Naive thymus-derived CD4-positive, alpha-beta T cell (primary cell): ENCODE measurements around the gene KIAA0825. TPM values are rescaled to one million over a fixed set of nuclear protein-coding genes. Genes with fewer than 3 reads are reported as not detected.

Source experiments
- ATAC-seq: fragments of 150-1000 bp; cut with Tn5 transposase; 2 replicates; pipeline ENCODE4 v1.10.0; 2021; ENCODE audit warnings: mild to moderate bottlenecking, moderate library complexity
- CTCF ChIA-PET: fragments of 350-600 bp; sonication (Branson Sonifier 250); formaldehyde crosslinking; loops from one replicate; lab custom pipeline; 2021; ENCODE audit warnings: antibody characterized with exemption; lab: Charles Lee
- POLR2A ChIA-PET: fragments of 350-600 bp; sonication (Branson Sonifier 250); formaldehyde crosslinking; loops from one replicate; lab custom pipeline; 2021; ENCODE audit warnings: antibody characterized with exemption, inconsistent platforms; lab: Charles Lee
- DNase-seq, 9 donors: peaks; one replicate each; pipeline versions ENCODE4 v3.0.0 to v3.0.0-alpha.2; 2020 to 2022; ENCODE audit warnings: mixed read lengths in 1 of 9
- H3K27ac ChIP-seq: one replicate; pipeline ENCODE4 v1.7.0; 2013; ENCODE audit warnings: mild to moderate bottlenecking, low read depth, low read length, moderate library complexity
- H3K27me3 ChIP-seq, 2 donors: one replicate each; pipeline ENCODE4 v1.7.0; 2013; ENCODE audit warnings: low read length in 2 of 2, mild to moderate bottlenecking in 2 of 2, moderate library complexity in 2 of 2; ENCODE audit not compliant: control insufficient read depth in 2 of 2, insufficient read depth in 2 of 2
- H3K36me3 ChIP-seq, 3 experiments: 1 replicate in 2 of 3; 2 replicates in 1 of 3; pipeline ENCODE4 v1.7.0; 2013; ENCODE audit warnings: low read length in 3 of 3, mild to moderate bottlenecking in 3 of 3, moderate library complexity in 1 of 3; ENCODE audit not compliant: insufficient read depth in 3 of 3, control insufficient read depth in 2 of 3
- H3K4me1 ChIP-seq, 2 donors: one replicate each; pipeline ENCODE4 v1.7.0; 2013; ENCODE audit warnings: low read length in 2 of 2, mild to moderate bottlenecking in 2 of 2, moderate library complexity in 1 of 2; ENCODE audit not compliant: control insufficient read depth in 2 of 2, insufficient read depth in 2 of 2
- H3K4me3 ChIP-seq: 2 replicates; pipeline ENCODE4 v1.7.0; 2013; ENCODE audit warnings: mild to moderate bottlenecking, low read length
- H3K9me3 ChIP-seq, 3 experiments: 1 replicate in 2 of 3; 2 replicates in 1 of 3; pipeline ENCODE4 v1.7.0; 2013; ENCODE audit warnings: low read length in 3 of 3; ENCODE audit not compliant: control insufficient read depth in 2 of 3
- H3K27ac Mint-ChIP-seq, 9 donors: one replicate each; pipeline ENCODE4 v1.8.0; 2020 to 2022; ENCODE audit warnings: mixed read lengths in 9 of 9, mild to moderate bottlenecking in 8 of 9, moderate library complexity in 5 of 9, inconsistent platforms in 2 of 9
- H3K27me3 Mint-ChIP-seq, 5 donors: one replicate each; pipeline ENCODE4 v1.8.0; 2021 to 2022; ENCODE audit warnings: mixed read lengths in 5 of 5, mild to moderate bottlenecking in 1 of 5
- H3K36me3 Mint-ChIP-seq, 5 donors: one replicate each; pipeline ENCODE4 v1.8.0; 2020 to 2022; ENCODE audit warnings: mixed read lengths in 5 of 5, mild to moderate bottlenecking in 3 of 5, inconsistent platforms in 1 of 5
- H3K4me1 Mint-ChIP-seq, 7 donors: one replicate each; pipeline ENCODE4 v1.8.0; 2020 to 2022; ENCODE audit warnings: mixed read lengths in 7 of 7, mild to moderate bottlenecking in 3 of 7, inconsistent platforms in 1 of 7
- H3K4me3 Mint-ChIP-seq, 10 donors: one replicate each; pipeline ENCODE4 v1.8.0; 2020 to 2022; ENCODE audit warnings: mild to moderate bottlenecking in 10 of 10, mixed read lengths in 10 of 10, moderate library complexity in 6 of 10, inconsistent platforms in 2 of 10
- H3K9me3 Mint-ChIP-seq, 11 donors: one replicate each; pipeline ENCODE4 v1.8.0; 2020 to 2022; ENCODE audit warnings: mixed read lengths in 11 of 11, mild to moderate bottlenecking in 4 of 11, inconsistent platforms in 1 of 11, moderate library complexity in 1 of 11
- intact Hi-C, 2 donors: fragments of 100-400 bp; cut with micrococcal nuclease; formaldehyde crosslinking; loops; one replicate each; pipeline ENCODE4 v1.15.1; 2023
- polyA plus RNA-seq, 2 donors: library from polyadenylated mRNA; unstranded; fragments of 300-500 nt; fragmentation: Illumina TruSeq; gene quantifications; one replicate each; pipeline ENCODE4 v1.2.3, GENCODE V29; 2021
- total RNA-seq, 6 experiments: library from RNA in 5 of 6; stranded (reverse) in 5 of 6; gene quantifications; 1 replicate in 5 of 6; 2 replicates in 1 of 6; pipeline ENCODE4 v1.2.3 and lab custom pipeline; 2021 to 2026

Gene KIAA0825, protein sequence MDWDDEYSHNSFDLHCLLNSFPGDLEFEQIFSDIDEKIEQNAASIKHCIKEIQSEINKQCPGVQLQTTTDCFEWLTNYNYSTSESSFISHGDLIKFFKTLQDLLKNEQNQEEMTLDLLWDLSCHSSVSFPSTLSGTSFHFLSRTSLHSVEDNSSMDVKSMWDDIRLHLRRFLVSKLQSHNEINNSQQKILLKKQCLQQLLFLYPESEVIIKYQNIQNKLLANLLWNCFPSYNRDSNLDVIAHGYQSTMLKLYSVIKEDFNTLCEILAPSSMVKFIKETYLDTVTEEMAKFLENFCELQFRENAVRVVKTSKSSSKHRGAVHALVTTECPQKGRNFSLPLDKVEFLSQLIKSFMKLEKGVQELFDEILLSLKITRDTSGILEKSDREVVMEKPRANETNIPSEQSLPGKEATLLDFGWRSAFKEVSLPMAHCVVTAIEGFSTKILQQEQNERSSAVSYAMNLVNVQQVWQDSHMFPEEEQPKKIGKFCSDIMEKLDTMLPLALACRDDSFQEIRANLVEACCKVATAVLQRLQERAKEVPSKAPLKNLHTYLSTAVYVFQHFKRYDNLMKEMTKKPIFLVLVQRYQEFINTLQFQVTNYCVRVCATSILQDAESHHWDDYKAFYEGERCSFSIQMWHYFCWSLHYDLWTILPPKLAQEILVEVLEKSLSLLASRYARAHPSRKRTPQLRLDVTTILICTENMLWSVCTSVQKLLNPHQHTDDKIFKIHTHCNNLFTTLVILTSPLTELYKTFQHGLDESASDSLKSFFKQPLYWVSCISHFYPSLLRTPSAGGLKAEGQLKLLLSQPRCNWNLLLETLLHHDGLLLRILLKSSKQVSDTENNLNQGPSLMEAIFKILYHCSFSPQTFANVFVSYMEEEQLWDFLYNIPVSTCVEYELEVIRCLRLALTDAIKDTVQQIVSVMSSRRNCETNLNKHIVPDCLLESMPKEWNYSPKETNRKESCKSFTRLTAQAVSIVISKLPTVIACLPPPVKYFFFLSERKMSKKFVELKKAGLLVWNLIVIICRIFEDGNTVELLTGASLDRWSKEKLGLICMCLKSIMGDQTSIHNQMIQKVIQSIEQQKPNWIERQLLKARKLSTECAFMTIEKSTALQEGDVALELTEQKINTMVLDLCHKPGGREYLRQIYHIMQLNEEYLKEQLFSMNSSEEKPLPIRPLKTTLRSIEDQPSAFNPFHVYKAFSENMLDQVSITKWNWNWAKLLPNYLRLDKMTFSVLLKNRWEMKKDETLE (N-terminal part only)
- total RNA-seq (1 to 10 TPM; 1.2 to 3.2 (median 1.5) TPM), polyA plus RNA-seq (under 1 TPM; 0.38 to 0.68 TPM), total RNA-seq (lab: John Stamatoyannopoulos, UW) (5.0 reads per million, percentile 24 among the genes with 10 or more reads in this experiment)

DNA sequence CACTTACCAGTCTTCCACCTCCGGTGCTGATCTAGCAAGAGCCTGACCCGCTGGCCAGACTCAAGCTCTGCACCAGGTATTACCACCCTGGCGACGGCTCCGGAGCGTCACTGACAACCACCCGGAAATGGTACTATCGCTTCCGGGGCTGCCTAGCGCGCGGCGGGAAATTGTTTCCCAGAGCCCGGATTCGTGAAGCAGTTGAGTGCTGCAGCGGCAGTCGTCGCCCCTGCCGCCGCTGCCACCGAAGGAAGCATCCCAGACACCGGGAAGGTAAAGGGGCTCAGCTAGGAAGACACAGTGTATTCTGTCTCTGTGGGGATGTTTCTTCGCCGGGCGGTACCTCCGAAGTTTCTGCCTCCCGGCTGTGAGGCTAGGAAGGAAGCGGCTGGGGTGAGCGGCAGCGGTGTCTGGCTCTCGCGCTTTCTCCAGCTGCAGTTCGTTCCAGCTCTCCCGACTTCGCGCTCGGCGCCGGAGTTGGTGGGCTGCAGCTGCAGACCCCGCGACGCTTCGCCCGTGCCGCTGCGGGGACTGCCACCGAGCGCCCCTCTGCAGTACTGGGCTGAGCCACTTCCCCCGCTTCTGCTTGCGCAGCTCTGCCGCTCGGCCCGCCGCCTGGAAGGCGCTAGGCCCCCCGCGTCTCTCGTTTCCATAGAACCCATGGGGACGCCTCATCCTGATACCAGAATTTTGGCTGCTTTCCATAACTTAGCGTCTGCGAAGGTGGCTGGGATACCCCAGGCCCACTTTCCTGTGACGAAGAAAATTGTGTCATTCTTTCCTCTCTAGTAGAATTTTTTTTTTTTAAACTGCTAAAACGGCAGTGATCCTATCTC is at the start of gene KIAA0825, which contains the start of gene SLF1:
TSS of gene KIAA0825 (minus strand) at position 112 of the 836 bp plus-strand sequence. CDS start 81,478 bp downstream, outside the sequence.
TSS of gene SLF1 (plus strand) at position 177 of the 836 bp plus-strand sequence. CDS start 10,142 bp downstream, outside the sequence.
- H3K9me3 Mint-ChIP-seq = no peaks in the 10 kb centered on the region
- H3K4me1 Mint-ChIP-seq = peaks cover 18 to 47% (median 43%) of the 10 kb centered on the region in 7 donors

DNA sequence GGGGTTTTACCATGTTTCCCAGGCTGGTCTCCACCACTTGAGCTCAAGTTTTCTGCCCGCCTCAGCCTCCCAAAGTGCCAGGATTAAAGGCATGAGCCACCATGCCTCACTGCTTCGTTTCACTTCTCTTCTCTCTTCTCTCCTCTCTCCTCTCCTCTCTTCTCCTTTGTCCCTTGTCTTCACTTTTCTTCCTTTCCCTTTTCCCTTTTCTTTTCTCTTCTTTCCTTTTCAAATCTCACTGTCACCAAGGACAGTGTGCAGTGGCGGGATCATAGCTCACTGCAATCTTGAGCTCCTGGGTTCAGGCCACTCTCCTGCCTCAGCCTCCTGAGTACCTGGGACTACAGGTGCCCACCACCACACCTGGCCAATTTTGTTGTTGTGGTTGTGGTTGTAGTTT is 49.5 kb upstream of the KIAA0825 start:
- Histone ChIP-seq H3K27ac (no peak overlapping the region), H3K4me1 (no peaks in the 10 kb centered on the region), H3K4me3 (no peak overlapping the region), H3K36me3 (peaks cover 0 to 7% (median 7%) of the 10 kb centered on the region in 3 experiments), H3K27me3 (no peaks in the 10 kb centered on the region), H3K9me3 (no peaks in the 10 kb centered on the region)
- H3K36me3 Mint-ChIP-seq = peaks cover 14 to 47% (median 34%) of the 10 kb centered on the region in 5 donors
- H3K27me3 Mint-ChIP-seq = no peaks in the 10 kb centered on the region
- no peaks in the 10 kb centered on the region for H3K9me3 Mint-ChIP-seq
- intact Hi-C loops = no loop called here
- H3K4me1 Mint-ChIP-seq = peaks cover 0 to 2% (median 0%) of the 10 kb centered on the region in 7 donors
- peak overlapping the region in 1 of 9 donors; percentile 36 for H3K27ac Mint-ChIP-seq
- H3K4me3 Mint-ChIP-seq = no peak overlapping the region
- POLR2A ChIA-PET = no interaction called here
- ATAC-seq = no peak
- no peak for DNase-seq
- CTCF ChIA-PET = no interaction called here

More for the DNA sequence above, at the start of gene KIAA0825, which contains the start of gene SLF1:
- Histone ChIP-seq H3K4me3 (peak within 1 kb of the TSS; percentile 79), H3K9me3 (no peaks in the 10 kb centered on the region), H3K36me3 (peaks cover 0 to 4% (median 0%) of the 10 kb centered on the region in 3 experiments), H3K27me3 (no peaks in the 10 kb centered on the region), H3K4me1 (peaks cover 6 to 10% of the 10 kb centered on the region in 2 donors), H3K27ac (peak within 1 kb of the TSS; percentile 63)
- peak; percentile 69 to 86 (median 83) for DNase-seq
- ChIA-PET POLR2A (no interaction called here), CTCF (no interaction called here)
- peak; percentile 94 for ATAC-seq
- Mint-ChIP-seq H3K27me3 (no peaks in the 10 kb centered on the region), H3K27ac (peak within 1 kb of the TSS; percentile 30 to 96 (median 89)), H3K36me3 (peaks cover 0 to 3% (median 0%) of the 10 kb centered on the region in 5 donors), H3K4me3 (peak within 1 kb of the TSS; percentile 92 to 99 (median 96))
- intact Hi-C loops = loop anchor here (1.0 to 10.0 kb wide), 12 partner anchors 8 to 1346 kb away; partner anchors contain the start of genes ELL2 (in 2 of the 2), SKIC3 (in 2 of the 2) and ARSK (in 1 of the 2)

DNA sequence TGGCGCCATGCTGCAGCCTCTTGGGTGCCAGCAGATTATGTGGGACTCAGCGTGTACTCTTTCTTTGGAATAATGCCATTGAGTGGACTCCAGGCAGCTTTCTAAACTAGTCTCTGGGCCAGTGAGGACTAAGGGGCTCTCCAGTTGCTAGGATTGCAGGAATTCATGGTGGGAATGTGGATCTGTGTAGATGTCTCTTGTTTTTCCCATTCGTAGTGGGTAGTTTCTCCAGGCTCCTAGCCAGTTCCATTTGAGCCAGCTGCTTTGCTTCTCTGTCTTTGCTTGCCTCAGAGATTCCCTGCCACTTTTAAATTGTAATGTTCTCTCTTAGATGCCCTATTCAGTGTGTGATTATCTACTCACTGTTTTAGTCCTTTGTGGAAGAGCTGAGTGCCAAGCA is 42.7 kb upstream of the KIAA0825 start:
- H3K9me3 Mint-ChIP-seq = peaks cover 0 to 33% (median 28%) of the 10 kb centered on the region in 11 donors
- Histone ChIP-seq H3K27ac (no peak overlapping the region), H3K4me1 (no peaks in the 10 kb centered on the region), H3K4me3 (no peak overlapping the region), H3K36me3 (peaks cover 0 to 13% (median 13%) of the 10 kb centered on the region in 3 experiments), H3K27me3 (no peaks in the 10 kb centered on the region), H3K9me3 (peaks cover 0 to 13% (median 0%) of the 10 kb centered on the region in 3 experiments)
- H3K4me3 Mint-ChIP-seq = no peak overlapping the region
- ChIA-PET POLR2A (no interaction called here), CTCF (interaction anchor here (1.0 kb wide), 1 partner anchor 13 kb away, joined by 5 read pairs; no protein-coding TSS in a partner anchor)
- DNase-seq (no peak), ATAC-seq (no peak)
- no peaks in the 10 kb centered on the region for H3K27me3 Mint-ChIP-seq
- H3K4me1 Mint-ChIP-seq = peaks cover 0 to 8% (median 0%) of the 10 kb centered on the region in 7 donors
- no peak overlapping the region for H3K27ac Mint-ChIP-seq
- H3K36me3 Mint-ChIP-seq = peaks cover 24 to 67% (median 49%) of the 10 kb centered on the region in 5 donors
- intact Hi-C loops = no loop called here

DNA sequence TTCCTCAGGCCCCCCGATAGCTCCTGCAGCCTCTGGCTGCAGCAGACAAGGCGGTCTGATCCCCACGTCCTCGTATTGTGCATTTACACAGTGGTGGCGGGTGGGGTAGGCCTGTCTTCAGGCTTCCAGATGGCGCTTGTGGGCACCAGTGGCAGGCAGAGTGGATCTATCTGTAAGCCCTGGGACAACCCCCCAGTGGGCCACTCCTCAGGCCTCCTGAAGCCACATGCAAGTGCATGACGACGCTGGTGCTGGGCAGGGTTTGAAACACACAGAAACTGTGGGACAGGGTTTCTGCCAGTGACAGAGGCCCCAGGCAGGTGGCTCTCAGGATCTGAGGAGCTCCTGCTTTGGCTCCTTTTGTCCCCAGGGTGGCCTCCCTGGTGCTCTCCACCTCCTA is 42.1 kb upstream of the KIAA0825 start:
- POLR2A ChIA-PET = no interaction called here
- H3K4me3 Mint-ChIP-seq = no peak overlapping the region
- no peak for DNase-seq
- peaks cover 0 to 17% (median 0%) of the 10 kb centered on the region in 3 experiments for H3K9me3 ChIP-seq
- H3K4me3 ChIP-seq = no peak overlapping the region
- peaks cover 0 to 39% (median 32%) of the 10 kb centered on the region in 11 donors for H3K9me3 Mint-ChIP-seq
- H3K36me3 ChIP-seq = peaks cover 0 to 17% (median 13%) of the 10 kb centered on the region in 3 experiments
- no peaks in the 10 kb centered on the region for H3K4me1 ChIP-seq
- no peaks in the 10 kb centered on the region for H3K27me3 ChIP-seq
- no peak overlapping the region for H3K27ac ChIP-seq
- H3K27ac Mint-ChIP-seq = no peak overlapping the region
- intact Hi-C loops = no loop called here
- peaks cover 28 to 69% (median 51%) of the 10 kb centered on the region in 5 donors for H3K36me3 Mint-ChIP-seq
- ATAC-seq = no peak
- no peaks in the 10 kb centered on the region for H3K27me3 Mint-ChIP-seq
- peaks cover 0 to 8% (median 0%) of the 10 kb centered on the region in 7 donors for H3K4me1 Mint-ChIP-seq
- CTCF ChIA-PET = no interaction called here

DNA sequence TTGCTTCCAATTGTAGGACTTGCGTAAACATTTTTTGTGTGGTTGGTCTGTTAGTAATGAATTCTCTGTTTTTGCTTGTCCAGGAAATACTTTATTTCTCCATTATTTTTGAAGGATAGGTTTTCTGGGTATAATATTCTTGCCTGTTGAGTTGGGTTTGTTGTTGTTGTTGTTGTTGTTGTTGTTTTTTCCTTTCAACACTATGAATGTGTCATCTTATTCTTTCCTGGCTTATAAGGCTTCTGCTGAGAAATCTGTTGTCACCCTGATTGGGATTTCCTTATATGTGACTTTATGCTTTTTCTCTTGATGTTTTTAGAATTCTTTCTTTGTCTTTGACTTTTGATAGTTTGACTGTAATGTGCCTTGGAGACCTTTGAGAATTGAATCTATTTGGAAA is 39.9 kb upstream of the KIAA0825 start:
- Mint-ChIP-seq H3K4me3 (no peak overlapping the region), H3K4me1 (peaks cover 0 to 8% (median 0%) of the 10 kb centered on the region in 7 donors), H3K36me3 (peaks cover 35 to 78% (median 67%) of the 10 kb centered on the region in 5 donors), H3K27me3 (no peaks in the 10 kb centered on the region), H3K27ac (no peak overlapping the region), H3K9me3 (peaks cover 5 to 54% (median 40%) of the 10 kb centered on the region in 11 donors)
- CTCF ChIA-PET = interaction anchor here (0.6 kb wide), 1 partner anchor 188 kb away, joined by 3 read pairs; no protein-coding TSS in a partner anchor
- H3K27me3 ChIP-seq = no peaks in the 10 kb centered on the region
- no peaks in the 10 kb centered on the region for H3K4me1 ChIP-seq
- no peak for ATAC-seq
- H3K36me3 ChIP-seq = peaks cover 0 to 20% (median 7%) of the 10 kb centered on the region in 3 experiments
- H3K27ac ChIP-seq = no peak overlapping the region
- POLR2A ChIA-PET = no interaction called here
- H3K9me3 ChIP-seq = peaks cover 0 to 24% (median 0%) of the 10 kb centered on the region in 3 experiments
- intact Hi-C loops = no loop called here
- H3K4me3 ChIP-seq = no peak overlapping the region
- DNase-seq = no peak
